HG03139 (cell line): ENCODE results near the gene FASN.
"Not testable (repeated sequence)": the region's sequence is repeated elsewhere in the genome, so short reads cannot be mapped to it uniquely, and the experiment has no call there.

Experiments used
- ATAC-seq: cut with Tn5 transposase; IDR thresholded peaks from one replicate; pipeline ENCODE4 v1.9.1; 2021; ENCODE audit not compliant: unreplicated experiment

The FASN gene

GRCh38 chr17:82047914-82048570 is 50.0 kb downstream of the FASN start:
- ATAC-seq: no peak

GRCh38 chr17:82047379-82047778 is 50.7 kb downstream of the FASN start:
- ATAC-seq: no peak

- no peak for ATAC-seq
These were observed 51.1 kb downstream of the FASN start for GRCh38 chr17:82046903-82047302.

- ATAC-seq: no peak
These were observed 52.0 kb downstream of the FASN start for GRCh38 chr17:82045936-82046484.

- no peak for ATAC-seq
These were observed 54.5 kb downstream of the FASN start for GRCh38 chr17:82043507-82043906.

GRCh38 chr17:82042649-82043048 is 55.4 kb downstream of the FASN start:
- no peak for ATAC-seq

GRCh38 chr17:82041144-82041814 is 56.8 kb downstream of the FASN start:
- ATAC-seq: no peak

- ATAC-seq: no peak
These were observed 58.2 kb downstream of the FASN start for GRCh38 chr17:82039695-82040299.

GRCh38 chr17:82038796-82039409 is 59.1 kb downstream of the FASN start:
- ATAC-seq: not testable (repeated sequence)

GRCh38 chr17:82037889-82038195 is 60.2 kb downstream of the FASN start:
- no peak for ATAC-seq

GRCh38 chr17:82037092-82037888 is 60.7 kb downstream of the FASN start, which contains the start of gene DCXR:
TSS of gene DCXR (minus strand) at chr17:82037697. CDS start at chr17:82037682, 15 bp downstream.
- peak; percentile 80 for ATAC-seq

GRCh38 chr17:82036634-82037091 is 61.4 kb downstream of the FASN start:
- no peak for ATAC-seq

- no peak for ATAC-seq
These were observed 61.9 kb downstream of the FASN start for GRCh38 chr17:82035956-82036633.

GRCh38 chr17:82035488-82035887 is 62.5 kb downstream of the FASN start:
- no peak for ATAC-seq

- ATAC-seq: no peak
These were observed 63.5 kb downstream of the FASN start for GRCh38 chr17:82034371-82035011.

- ATAC-seq: no peak
These were observed 64.5 kb downstream of the FASN start for GRCh38 chr17:82033359-82034085.

- ATAC-seq: no peak
These were observed 66.0 kb downstream of the FASN start for GRCh38 chr17:82031885-82032627.

GRCh38 chr17:82031303-82031884 is 66.6 kb downstream of the FASN start, which contains the start of gene RAC3:
TSS of gene RAC3 (plus strand) at chr17:82031678. CDS start at chr17:82031762, 84 bp downstream.
- ATAC-seq: no peak
